HEK293T (cell line): ENCODE data around the gene MS4A4A.

ENCODE experiments used
- CTCF ChIA-PET: fragments of 350-600 bp; formaldehyde crosslinking; extraction: SDS; loops from one replicate; lab custom pipeline; 2021; ENCODE audit warnings: antibody characterized with exemption, inconsistent platforms; lab: Yijun Ruan, JAX
- POLR2A ChIA-PET: fragments of 350-600 bp; formaldehyde crosslinking; extraction: SDS; loops from one replicate; lab custom pipeline; 2020; ENCODE audit warnings: antibody characterized with exemption, inconsistent platforms; lab: Yijun Ruan, JAX
- DNase-seq: peaks from one replicate; pipeline ENCODE4 v3.0.0; 2012; ENCODE audit warnings: mixed read lengths; ENCODE audit errors: extremely low spot score
- ARNT ChIP-seq: fragments of 450-650 bp; IDR thresholded peaks from 2 replicates; pipeline ENCODE4 v1.6.1; 2017; ENCODE audit warnings: mild to moderate bottlenecking
- BHLHE40 ChIP-seq: fragments of 450-650 bp; IDR thresholded peaks from 2 replicates; pipeline ENCODE4 v1.6.1; 2016; ENCODE audit warnings: mild to moderate bottlenecking, moderate library complexity, borderline replicate concordance
- CTBP1 ChIP-seq: fragments of 450-650 bp; IDR thresholded peaks from 2 replicates; pipeline ENCODE4 v1.6.1; 2016; ENCODE audit warnings: borderline replicate concordance
- ELF4 ChIP-seq: fragments of 450-650 bp; IDR thresholded peaks from 2 replicates; pipeline ENCODE4 v1.6.1; 2017; ENCODE audit warnings: antibody characterized with exemption
- FOXA1 ChIP-seq: fragments of 450-650 bp; IDR thresholded peaks from 2 replicates; pipeline ENCODE4 v1.6.1; 2016; ENCODE audit warnings: mild to moderate bottlenecking
- FOXK2 ChIP-seq: fragments of 450-650 bp; IDR thresholded peaks from 2 replicates; pipeline ENCODE4 v1.6.1; 2016; ENCODE audit warnings: mild to moderate bottlenecking
- FOXM1 ChIP-seq: fragments of 450-650 bp; IDR thresholded peaks from 2 replicates; pipeline ENCODE4 v1.6.1; 2017; ENCODE audit warnings: mild to moderate bottlenecking, borderline replicate concordance
- HDGF ChIP-seq: fragments of 450-650 bp; IDR thresholded peaks from 2 replicates; pipeline ENCODE4 v1.6.1; 2017; ENCODE audit warnings: antibody characterized with exemption, borderline replicate concordance
- L3MBTL2 ChIP-seq: fragments of 450-650 bp; conservative IDR thresholded peaks from 2 replicates; pipeline ENCODE4 v1.6.1; 2016; ENCODE audit warnings: mild to moderate bottlenecking
- LEF1 ChIP-seq: fragments of 450-650 bp; IDR thresholded peaks from 2 replicates; pipeline ENCODE4 v1.6.1; 2017; ENCODE audit warnings: mild to moderate bottlenecking, borderline replicate concordance
- NFRKB ChIP-seq: fragments of 450-650 bp; IDR thresholded peaks from 2 replicates; pipeline ENCODE4 v1.6.1; 2016; ENCODE audit warnings: mild to moderate bottlenecking, moderate library complexity
- SP1 ChIP-seq: fragments of 450-650 bp; IDR thresholded peaks from 2 replicates; pipeline ENCODE4 v1.6.1; 2017
- SUZ12 ChIP-seq: fragments of 450-650 bp; IDR thresholded peaks from 2 replicates; pipeline ENCODE4 v1.6.1; 2016; ENCODE audit warnings: mild to moderate bottlenecking
- TARDBP ChIP-seq: fragments of 450-650 bp; IDR thresholded peaks from 2 replicates; pipeline ENCODE4 v1.6.1; 2016
- ZNF384 ChIP-seq: fragments of 450-650 bp; IDR thresholded peaks from 2 replicates; pipeline ENCODE4 v1.6.1; 2016
- TF ChIP-seq, protein P1 (sequence below): fragments of 450-650 bp; IDR thresholded peaks from 2 replicates; pipeline ENCODE4 v1.6.1; 2016

The MS4A4A gene

DNA sequence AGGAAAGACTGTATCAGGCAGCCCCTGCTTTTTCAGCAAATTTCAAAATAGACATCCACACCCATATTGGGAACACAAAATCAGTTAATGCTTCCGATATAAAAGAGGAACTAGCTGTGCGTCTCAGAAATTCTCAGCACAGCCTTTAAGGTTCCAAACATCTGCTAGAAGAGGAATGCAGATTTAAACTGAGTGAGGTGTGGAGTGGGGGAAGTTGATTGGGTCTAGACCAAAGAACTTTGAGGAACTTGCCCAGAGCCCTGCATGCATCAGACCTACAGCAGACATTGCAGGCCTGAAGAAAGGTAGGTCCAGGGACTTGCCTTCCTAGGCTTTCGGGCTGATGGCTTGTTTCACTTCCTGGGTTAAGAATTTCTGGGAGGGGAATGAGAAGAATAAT lies at the start of gene MS4A4A:
TSS of gene MS4A4A (plus strand) at position 255 of the 400 bp plus-strand sequence. CDS start at position 265, 10 bp downstream.
- TF ChIP-seq FOXA1, result no peak
- no peak for TF ChIP-seq HDGF
- no peak for TF ChIP-seq L3MBTL2
- no peak for DNase-seq
- ChIA-PET POLR2A (no interaction called here), CTCF (no interaction called here)

DNA sequence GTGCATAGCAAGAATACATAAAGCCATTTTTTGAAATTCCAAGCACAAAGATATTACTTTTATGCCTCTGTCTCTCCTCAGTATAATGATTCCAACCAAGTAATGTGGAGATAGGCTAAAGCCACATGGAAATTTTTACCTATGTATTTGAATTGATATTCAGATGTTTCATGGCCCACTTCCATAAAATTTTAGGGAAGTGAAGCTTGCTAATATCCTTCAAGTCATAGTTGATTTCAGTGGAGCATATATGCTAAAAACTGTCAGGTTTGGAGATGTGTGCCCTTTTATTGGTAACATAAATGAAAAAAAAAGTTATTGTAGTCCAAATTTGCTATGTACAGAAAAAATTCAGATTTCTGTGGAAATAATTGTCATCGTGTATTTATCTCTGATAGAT lies 49.8 kb upstream of the MS4A4A start:
- no peak for DNase-seq
- POLR2A ChIA-PET, result no interaction called here
- CTCF ChIA-PET, result no interaction called here
- TF ChIP-seq, protein P1, sequence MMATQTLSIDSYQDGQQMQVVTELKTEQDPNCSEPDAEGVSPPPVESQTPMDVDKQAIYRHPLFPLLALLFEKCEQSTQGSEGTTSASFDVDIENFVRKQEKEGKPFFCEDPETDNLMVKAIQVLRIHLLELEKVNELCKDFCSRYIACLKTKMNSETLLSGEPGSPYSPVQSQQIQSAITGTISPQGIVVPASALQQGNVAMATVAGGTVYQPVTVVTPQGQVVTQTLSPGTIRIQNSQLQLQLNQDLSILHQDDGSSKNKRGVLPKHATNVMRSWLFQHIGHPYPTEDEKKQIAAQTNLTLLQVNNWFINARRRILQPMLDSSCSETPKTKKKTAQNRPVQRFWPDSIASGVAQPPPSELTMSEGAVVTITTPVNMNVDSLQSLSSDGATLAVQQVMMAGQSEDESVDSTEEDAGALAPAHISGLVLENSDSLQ, result no peak
- TF ChIP-seq FOXM1 (no peak), L3MBTL2 (no peak), SUZ12 (no peak), SP1 (no peak), ARNT (no peak), LEF1 (no peak), NFRKB (no peak), CTBP1 (no peak), BHLHE40 (no peak), ELF4 (no peak), FOXA1 (no peak), FOXK2 (no peak), HDGF (no peak)

DNA sequence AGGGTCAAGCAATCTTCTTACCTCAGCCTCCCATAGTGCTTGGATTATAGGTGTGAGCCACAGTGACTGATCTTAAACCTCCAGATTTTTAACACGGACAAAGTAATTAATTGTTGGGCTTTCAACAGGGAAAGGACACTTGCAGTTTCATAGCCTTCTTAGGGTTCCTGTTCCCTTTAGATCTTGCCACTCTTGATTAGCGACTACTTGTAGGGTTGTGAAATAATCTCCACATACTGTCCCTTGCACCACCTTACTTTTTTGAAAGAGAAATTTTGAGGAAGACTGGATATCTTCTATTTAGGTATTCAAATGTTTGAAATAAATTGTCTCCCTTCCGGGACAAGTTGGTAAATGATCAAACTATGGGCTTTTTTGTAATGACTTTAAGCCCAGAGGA lies 45.1 kb upstream of the MS4A4A start:
- TF ChIP-seq CTBP1 (no peak), TARDBP (no peak), ARNT (no peak), FOXA1 (no peak), FOXM1 (no peak), FOXK2 (no peak), HDGF (no peak), SP1 (no peak), ELF4 (no peak), NFRKB (no peak), ZNF384 (no peak), L3MBTL2 (no peak)
- TF ChIP-seq, protein P1, result no peak
- ChIA-PET CTCF (no interaction called here), POLR2A (no interaction called here)
- DNase-seq, result no peak

DNA sequence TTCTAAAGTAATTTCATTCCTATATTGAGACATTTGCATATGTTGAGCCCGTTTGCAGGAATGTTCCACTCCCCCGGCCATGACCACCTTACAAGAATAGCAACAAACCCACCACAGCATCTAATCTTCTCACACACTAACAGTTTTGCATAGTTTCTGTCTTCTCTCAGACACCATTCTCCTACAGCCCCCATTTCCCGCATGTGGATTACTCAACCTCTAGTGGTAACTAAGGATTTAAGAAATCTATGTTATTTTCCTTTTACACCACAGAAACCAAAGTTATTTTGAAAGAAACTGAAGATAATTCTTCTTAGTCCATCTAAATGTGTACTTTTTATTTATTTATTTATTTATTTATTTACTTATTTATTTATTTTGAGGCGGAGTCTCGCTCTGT lies 39.8 kb upstream of the MS4A4A start:
- ChIA-PET POLR2A (no interaction called here), CTCF (no interaction called here)
- DNase-seq, result no peak
- TF ChIP-seq BHLHE40 (no peak), HDGF (no peak), TARDBP (no peak), CTBP1 (no peak), FOXA1 (no peak), SP1 (no peak), ELF4 (no peak), SUZ12 (no peak), L3MBTL2 (no peak), FOXM1 (no peak), LEF1 (no peak)
- TF ChIP-seq, protein P1, result no peak

DNA sequence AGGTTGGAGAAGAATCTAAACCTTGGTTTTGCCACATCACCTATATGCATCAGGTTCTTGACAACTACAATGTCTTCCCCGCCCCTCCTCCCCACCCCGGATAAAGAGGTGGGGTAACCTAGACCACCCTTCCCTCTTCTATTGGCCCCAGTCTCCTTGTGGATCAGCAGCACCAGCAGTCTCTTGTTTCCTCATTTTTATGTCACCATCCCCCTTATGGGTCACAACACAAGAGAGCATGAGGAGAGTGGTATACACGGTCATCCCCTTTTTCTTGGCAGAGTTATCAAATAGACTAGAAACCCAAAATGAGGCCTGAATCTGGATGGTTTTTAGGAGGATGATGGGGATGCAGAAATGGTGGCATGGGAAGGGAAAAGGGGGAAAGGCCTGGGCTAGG lies 38.7 kb upstream of the MS4A4A start:
- ChIA-PET CTCF (no interaction called here), POLR2A (no interaction called here)
- no peak for DNase-seq
- TF ChIP-seq NFRKB (no peak), ELF4 (no peak), ARNT (no peak), L3MBTL2 (no peak), FOXM1 (no peak), HDGF (no peak), SUZ12 (no peak), TARDBP (no peak), SP1 (no peak), ZNF384 (no peak), BHLHE40 (no peak), LEF1 (no peak), FOXA1 (no peak), CTBP1 (no peak)
- TF ChIP-seq, protein P1, result no peak

DNA sequence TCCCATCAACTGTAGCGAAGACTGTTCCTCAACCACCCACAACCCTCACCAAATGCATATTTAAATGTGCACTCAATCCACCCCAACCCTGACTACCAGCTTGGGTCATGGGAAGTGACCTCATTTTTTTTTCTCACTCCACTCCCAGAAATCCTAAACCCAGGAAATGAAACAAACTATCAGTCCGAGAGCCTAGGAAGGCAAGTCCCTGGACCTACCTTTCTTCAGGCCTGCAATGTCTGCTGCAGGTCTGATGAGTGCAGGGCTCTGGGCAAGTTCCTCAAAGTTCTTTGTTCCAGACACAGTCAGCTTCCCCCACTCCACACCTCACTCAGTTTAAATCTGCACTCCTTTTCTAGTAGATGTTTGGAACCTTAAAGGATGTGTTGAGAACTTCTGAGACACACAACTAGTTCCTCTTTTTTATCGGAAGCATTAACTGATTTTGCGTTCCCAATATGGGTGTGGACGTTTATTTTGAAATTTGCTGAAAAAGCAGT lies 37.7 kb upstream of the MS4A4A start, which contains the start of gene MS4A4E:
TSS of gene MS4A4E (minus strand) at position 398 of the 500 bp plus-strand sequence. CDS start 13,082 bp downstream, outside the sequence.
- POLR2A ChIA-PET, result no interaction called here
- no peak for DNase-seq
- TF ChIP-seq ARNT (no peak), SP1 (no peak), FOXA1 (no peak), L3MBTL2 (no peak), NFRKB (no peak), FOXM1 (no peak), SUZ12 (no peak), BHLHE40 (no peak)
- TF ChIP-seq, protein P1, result no peak
- CTCF ChIA-PET, result no interaction called here
